Measurements from ENCODE around the gene DRAM1.
"Not testable (repeated sequence)": the region's sequence is repeated elsewhere in the genome, so short reads cannot be mapped to it uniquely, and the experiment has no call there.

DNA sequence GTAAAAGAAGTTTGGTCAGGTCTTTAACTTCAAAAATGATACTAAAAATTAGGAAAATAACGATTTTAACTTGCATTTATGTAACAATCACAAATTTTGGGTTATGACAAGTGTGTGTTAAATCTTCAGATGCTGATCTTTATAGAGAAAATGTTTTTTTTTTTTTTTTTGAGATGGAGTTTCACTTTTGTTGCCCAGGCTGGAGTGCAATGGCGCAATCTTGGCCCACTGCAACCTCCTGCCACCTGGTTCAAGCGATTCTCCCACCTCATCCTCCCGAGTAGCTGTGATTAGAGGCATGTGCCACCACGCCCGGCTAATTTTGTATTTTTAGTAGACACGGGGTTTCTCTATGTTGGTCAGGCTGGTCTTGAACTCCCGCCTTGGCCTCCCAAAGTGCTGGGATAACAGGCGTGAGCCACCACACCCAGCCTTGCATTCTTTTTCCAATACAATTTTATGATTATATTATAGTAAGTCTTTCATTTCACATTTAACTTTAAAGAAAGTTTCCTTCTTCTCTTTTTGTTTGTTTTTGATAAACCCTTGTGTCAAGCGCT, 7.5 kb downstream of the DRAM1 start:
- TF ChIP-seq, protein P1, sequence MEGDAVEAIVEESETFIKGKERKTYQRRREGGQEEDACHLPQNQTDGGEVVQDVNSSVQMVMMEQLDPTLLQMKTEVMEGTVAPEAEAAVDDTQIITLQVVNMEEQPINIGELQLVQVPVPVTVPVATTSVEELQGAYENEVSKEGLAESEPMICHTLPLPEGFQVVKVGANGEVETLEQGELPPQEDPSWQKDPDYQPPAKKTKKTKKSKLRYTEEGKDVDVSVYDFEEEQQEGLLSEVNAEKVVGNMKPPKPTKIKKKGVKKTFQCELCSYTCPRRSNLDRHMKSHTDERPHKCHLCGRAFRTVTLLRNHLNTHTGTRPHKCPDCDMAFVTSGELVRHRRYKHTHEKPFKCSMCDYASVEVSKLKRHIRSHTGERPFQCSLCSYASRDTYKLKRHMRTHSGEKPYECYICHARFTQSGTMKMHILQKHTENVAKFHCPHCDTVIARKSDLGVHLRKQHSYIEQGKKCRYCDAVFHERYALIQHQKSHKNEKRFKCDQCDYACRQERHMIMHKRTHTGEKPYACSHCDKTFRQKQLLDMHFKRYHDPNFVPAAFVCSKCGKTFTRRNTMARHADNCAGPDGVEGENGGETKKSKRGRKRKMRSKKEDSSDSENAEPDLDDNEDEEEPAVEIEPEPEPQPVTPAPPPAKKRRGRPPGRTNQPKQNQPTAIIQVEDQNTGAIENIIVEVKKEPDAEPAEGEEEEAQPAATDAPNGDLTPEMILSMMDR (IDR thresholded peaks at IDR 0.05): not testable (repeated sequence)
- not testable (repeated sequence) for TF ChIP-seq EP300 (IDR thresholded peaks at IDR 0.05); POLR2A (IDR thresholded peaks at IDR 0.05; ENCODE audit: low read depth)
